ENCODE results near the gene ANKRD66. TPM values are rescaled to one million over a fixed set of nuclear protein-coding genes. Genes with fewer than 3 reads are reported as not detected.
"Not testable (repeated sequence)": the region's sequence is repeated elsewhere in the genome, so short reads cannot be mapped to it uniquely, and the experiment has no call there.

Gene ANKRD66
- polyA plus RNA-seq, 1 of the 3 experiments (the other 2 are of a cell fraction), result not detected

- TF ChIP-seq CTCF (IDR thresholded peaks at IDR 0.05), result no peak
Measured at GRCh38 chr6:46772762-46773161, 26.0 kb downstream of the ANKRD66 start (continued).

- no peaks in the 10 kb centered on the region for H3K36me3 ChIP-seq (replicated peaks in 1 of 2; ENCODE audit: control insufficient read depth in 1 of 2, insufficient read depth in 2 of 2, low read length in 1 of 2)
- H3K9me2 ChIP-seq, result no peaks in the 10 kb centered on the region
- no peak overlapping the region for H2AFZ ChIP-seq (ENCODE audit: low read depth)
- H3K9me3 ChIP-seq, result no peaks in the 10 kb centered on the region
- TF ChIP-seq EZH2phosphoT487 (IDR thresholded peaks at IDR 0.05; ENCODE audit: borderline replicate concordance, low read depth) (no peak), ZBTB33 (IDR thresholded peaks at IDR 0.05; ENCODE audit: borderline replicate concordance, low read depth) (no peak), YY1 (IDR thresholded peaks at IDR 0.05; ENCODE audit: low read depth) (no peak), MXI1 (IDR thresholded peaks at IDR 0.05; ENCODE audit: low read depth, low read length) (no peak), ELF1 (IDR thresholded peaks at IDR 0.05) (no peak), CHD2 (IDR thresholded peaks at IDR 0.05; ENCODE audit: low read length, partially characterized antibody) (no peak), MAX (IDR thresholded peaks at IDR 0.05; ENCODE audit: low read depth) (no peak), PBX3 (IDR thresholded peaks at IDR 0.05) (no peak), NFIC (IDR thresholded peaks at IDR 0.05; ENCODE audit: borderline replicate concordance) (no peak), POLR2AphosphoS5 (IDR thresholded peaks at IDR 0.05; ENCODE audit: low read depth, low read length) (no peak), SIN3A (IDR thresholded peaks at IDR 0.05; ENCODE audit: borderline replicate concordance, low read depth, low read length) (no peak), RXRA (IDR thresholded peaks at IDR 0.05; ENCODE audit: borderline replicate concordance, low read depth) (no peak), JUND (IDR thresholded peaks at IDR 0.05) (no peak), TCF12 (IDR thresholded peaks at IDR 0.05) (no peak), RAD21 (IDR thresholded peaks at IDR 0.05; ENCODE audit: low read length) (no peak), RCOR1 (IDR thresholded peaks at IDR 0.05; ENCODE audit: low read length) (no peak), REST (IDR thresholded peaks at IDR 0.05; ENCODE audit: low read depth, low read length) (no peak), GABPA (IDR thresholded peaks at IDR 0.05; ENCODE audit: low read depth) (no peak), MEF2A (IDR thresholded peaks at IDR 0.05; ENCODE audit: borderline replicate concordance, low read depth) (no peak)
- H3K27me3 ChIP-seq (ENCODE audit: insufficient read depth), result peaks cover 9% of the 10 kb centered on the region; the same call in 1 of the 2 replicates
- H3K4me1 ChIP-seq (ENCODE audit: control insufficient read depth in 1 of 2, insufficient read depth in 2 of 2, low read depth in 1 of 2, low read length in 1 of 2), result no peaks in the 10 kb centered on the region
- H3K27ac ChIP-seq (ENCODE audit: low read depth in 2 of 2, low read length in 1 of 2), result no peak overlapping the region
- CTCF ChIA-PET, result no interaction called here
- H3K4me2 ChIP-seq, result no peak overlapping the region
- no peak overlapping the region for H3K4me3 ChIP-seq (ENCODE audit: low read depth in 2 of 2, low read length in 1 of 2)
- no peak for DNase-seq
- no peaks in the 10 kb centered on the region for H3F3A ChIP-seq (replicated peaks; ENCODE audit: insufficient read depth)
- POLR2A ChIA-PET, result no interaction called here
- WGBS (ENCODE audit: low lambda C conversion rate), result 0% methylated on average over 1 of the region's 1 CpG
- H3K79me2 ChIP-seq (ENCODE audit: insufficient read depth), result no peaks in the 10 kb centered on the region
- H3K9ac ChIP-seq, result no peak overlapping the region
- no peaks in the 10 kb centered on the region for H4K20me1 ChIP-seq (ENCODE audit: insufficient read depth)
Measured at GRCh38 chr6:46773201-46773855, 26.6 kb downstream of the ANKRD66 start.

- H3K79me2 ChIP-seq (ENCODE audit: insufficient read depth); H3K9ac ChIP-seq; H3K27me3 ChIP-seq (ENCODE audit: insufficient read depth); DNase-seq; H4K20me1 ChIP-seq (ENCODE audit: insufficient read depth); H3K9me3 ChIP-seq; H3K36me3 ChIP-seq (replicated peaks in 1 of 2; ENCODE audit: control insufficient read depth in 1 of 2, insufficient read depth in 2 of 2, low read length in 1 of 2); H3F3A ChIP-seq (replicated peaks; ENCODE audit: insufficient read depth); H3K4me1 ChIP-seq (ENCODE audit: control insufficient read depth in 1 of 2, insufficient read depth in 2 of 2, low read depth in 1 of 2, low read length in 1 of 2); CTCF ChIA-PET; H3K4me2 ChIP-seq; POLR2A ChIA-PET; H3K9me2 ChIP-seq; H3K4me3 ChIP-seq (ENCODE audit: low read depth in 2 of 2, low read length in 1 of 2); H3K27ac ChIP-seq (ENCODE audit: low read depth in 2 of 2, low read length in 1 of 2); H2AFZ ChIP-seq (ENCODE audit: low read depth): not testable (repeated sequence)
- 20% methylated on average over 3 of the region's 24 CpGs for WGBS (ENCODE audit: low lambda C conversion rate)
Measured at GRCh38 chr6:46774736-46775135, 28.0 kb downstream of the ANKRD66 start.

Measured in SK-N-SH (cell line).